Glutamatergic neuron (in vitro differentiated cells): ENCODE data around the gene CAMKV. TPM values are rescaled to one million over a fixed set of nuclear protein-coding genes. Genes with fewer than 3 reads are reported as not detected.
"Not testable (repeated sequence)": the region's sequence is repeated elsewhere in the genome, so short reads cannot be mapped to it uniquely, and the experiment has no call there.

Experiments
- DNase-seq: peaks from one replicate; pipeline ENCODE4 v3.0.0; 2022
- H3K27ac Mint-ChIP-seq: one replicate; pipeline ENCODE4 v1.8.0; 2020; ENCODE audit warnings: mild to moderate bottlenecking, mixed read lengths, inconsistent platforms; ENCODE audit not compliant: unreplicated experiment
- H3K27me3 Mint-ChIP-seq: one replicate; pipeline ENCODE4 v1.8.0; 2020; ENCODE audit warnings: mild to moderate bottlenecking, moderate library complexity, mixed read lengths, inconsistent platforms; ENCODE audit not compliant: unreplicated experiment
- H3K36me3 Mint-ChIP-seq: one replicate; pipeline ENCODE4 v1.8.0; 2020; ENCODE audit warnings: mild to moderate bottlenecking, mixed read lengths, inconsistent platforms; ENCODE audit not compliant: unreplicated experiment
- H3K4me1 Mint-ChIP-seq: one replicate; pipeline ENCODE4 v1.8.0; 2020; ENCODE audit warnings: mild to moderate bottlenecking, low read depth, mixed read lengths, inconsistent platforms; ENCODE audit not compliant: unreplicated experiment
- H3K4me3 Mint-ChIP-seq: one replicate; pipeline ENCODE4 v1.8.0; 2020; ENCODE audit warnings: mild to moderate bottlenecking, mixed read lengths, inconsistent platforms; ENCODE audit not compliant: unreplicated experiment
- H3K9me3 Mint-ChIP-seq: one replicate; pipeline ENCODE4 v1.8.0; 2020; ENCODE audit warnings: mild to moderate bottlenecking, moderate library complexity, mixed read lengths, inconsistent platforms; ENCODE audit not compliant: unreplicated experiment
- total RNA-seq: library from RNA; stranded (reverse); fragmentation: NEBNext Ultra II Directional; extraction: Animal tissue kit (Norgen Biotek cat#: 25700); gene quantifications from one replicate; pipeline ENCODE4 v1.2.1, GENCODE V29; 2021; ENCODE audit not compliant: unreplicated experiment
- TF ChIP-seq, protein P1 (sequence below): fragments of 200-600 bp; sonication (generic); IDR thresholded peaks from one replicate; pipeline ENCODE4 v1.5.0; 2021; ENCODE audit not compliant: partially characterized antibody, unreplicated experiment

CAMKV gene
- total RNA-seq, 1 donor from 2014 or later: 518 TPM

DNA sequence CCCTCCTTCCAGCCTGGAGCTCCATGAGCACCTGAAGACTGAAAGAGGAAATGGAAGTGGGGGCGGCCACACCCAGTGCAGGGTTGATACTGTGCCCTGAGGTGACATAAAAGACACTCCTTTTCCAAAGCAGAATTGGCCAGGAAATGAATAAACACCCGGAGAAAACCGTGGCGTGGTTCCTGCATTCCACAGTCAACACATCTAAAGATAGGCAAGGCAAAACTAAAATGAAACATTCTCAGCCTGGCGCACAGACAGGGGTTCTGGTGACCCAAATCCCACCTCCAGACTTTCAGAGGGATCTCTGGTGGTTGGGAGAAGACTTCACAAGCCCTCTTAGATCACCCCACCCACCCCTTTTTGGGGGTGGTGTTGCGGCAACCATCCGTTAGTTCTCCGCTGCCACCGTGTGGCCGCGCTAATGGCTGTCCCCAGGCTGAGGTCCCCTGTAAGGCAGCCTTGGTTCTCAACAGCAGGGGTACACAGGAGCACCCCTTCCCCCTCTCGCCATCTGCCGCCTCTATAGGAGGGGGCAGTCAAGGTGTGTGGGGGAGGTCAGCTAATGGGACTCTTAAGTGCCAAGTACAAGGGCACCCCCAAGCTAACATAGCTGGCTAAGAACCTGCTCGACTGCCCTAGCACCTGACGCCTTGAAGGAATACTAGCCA, 36.5 kb upstream of the CAMKV start:
- TF ChIP-seq, protein P1, sequence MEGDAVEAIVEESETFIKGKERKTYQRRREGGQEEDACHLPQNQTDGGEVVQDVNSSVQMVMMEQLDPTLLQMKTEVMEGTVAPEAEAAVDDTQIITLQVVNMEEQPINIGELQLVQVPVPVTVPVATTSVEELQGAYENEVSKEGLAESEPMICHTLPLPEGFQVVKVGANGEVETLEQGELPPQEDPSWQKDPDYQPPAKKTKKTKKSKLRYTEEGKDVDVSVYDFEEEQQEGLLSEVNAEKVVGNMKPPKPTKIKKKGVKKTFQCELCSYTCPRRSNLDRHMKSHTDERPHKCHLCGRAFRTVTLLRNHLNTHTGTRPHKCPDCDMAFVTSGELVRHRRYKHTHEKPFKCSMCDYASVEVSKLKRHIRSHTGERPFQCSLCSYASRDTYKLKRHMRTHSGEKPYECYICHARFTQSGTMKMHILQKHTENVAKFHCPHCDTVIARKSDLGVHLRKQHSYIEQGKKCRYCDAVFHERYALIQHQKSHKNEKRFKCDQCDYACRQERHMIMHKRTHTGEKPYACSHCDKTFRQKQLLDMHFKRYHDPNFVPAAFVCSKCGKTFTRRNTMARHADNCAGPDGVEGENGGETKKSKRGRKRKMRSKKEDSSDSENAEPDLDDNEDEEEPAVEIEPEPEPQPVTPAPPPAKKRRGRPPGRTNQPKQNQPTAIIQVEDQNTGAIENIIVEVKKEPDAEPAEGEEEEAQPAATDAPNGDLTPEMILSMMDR: peak; percentile 57
- Mint-ChIP-seq H3K27me3 (peaks cover 8% of the 10 kb centered on the region), H3K27ac (peak overlapping the region; percentile 38), H3K36me3 (no peaks in the 10 kb centered on the region), H3K9me3 (no peaks in the 10 kb centered on the region), H3K4me3 (peak overlapping the region; percentile 4), H3K4me1 (peaks cover 13% of the 10 kb centered on the region)
- peak; percentile 67 for DNase-seq

DNA sequence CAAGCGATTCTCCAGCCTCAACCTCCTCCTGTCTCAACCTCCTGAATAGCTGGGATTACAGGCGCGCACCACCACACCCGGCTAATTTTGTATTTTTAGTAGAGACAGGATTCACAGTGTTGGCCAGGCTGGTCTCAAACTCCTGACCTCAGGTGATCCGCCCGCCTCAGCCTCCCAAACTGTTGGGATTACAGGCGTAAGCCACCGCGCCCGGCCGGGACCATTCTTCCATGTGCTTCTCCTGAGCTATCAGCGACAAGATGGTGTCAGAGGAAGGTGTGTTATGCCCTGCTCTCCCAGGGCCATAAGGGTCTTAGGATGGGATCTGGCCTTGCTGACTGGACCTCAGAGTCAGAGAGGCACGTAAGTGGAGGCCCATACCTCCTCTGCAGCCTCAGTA, 34.7 kb upstream of the CAMKV start:
- not testable (repeated sequence) for H3K9me3 Mint-ChIP-seq, H3K4me3 Mint-ChIP-seq, H3K27ac Mint-ChIP-seq, H3K4me1 Mint-ChIP-seq, DNase-seq, H3K27me3 Mint-ChIP-seq, H3K36me3 Mint-ChIP-seq

DNA sequence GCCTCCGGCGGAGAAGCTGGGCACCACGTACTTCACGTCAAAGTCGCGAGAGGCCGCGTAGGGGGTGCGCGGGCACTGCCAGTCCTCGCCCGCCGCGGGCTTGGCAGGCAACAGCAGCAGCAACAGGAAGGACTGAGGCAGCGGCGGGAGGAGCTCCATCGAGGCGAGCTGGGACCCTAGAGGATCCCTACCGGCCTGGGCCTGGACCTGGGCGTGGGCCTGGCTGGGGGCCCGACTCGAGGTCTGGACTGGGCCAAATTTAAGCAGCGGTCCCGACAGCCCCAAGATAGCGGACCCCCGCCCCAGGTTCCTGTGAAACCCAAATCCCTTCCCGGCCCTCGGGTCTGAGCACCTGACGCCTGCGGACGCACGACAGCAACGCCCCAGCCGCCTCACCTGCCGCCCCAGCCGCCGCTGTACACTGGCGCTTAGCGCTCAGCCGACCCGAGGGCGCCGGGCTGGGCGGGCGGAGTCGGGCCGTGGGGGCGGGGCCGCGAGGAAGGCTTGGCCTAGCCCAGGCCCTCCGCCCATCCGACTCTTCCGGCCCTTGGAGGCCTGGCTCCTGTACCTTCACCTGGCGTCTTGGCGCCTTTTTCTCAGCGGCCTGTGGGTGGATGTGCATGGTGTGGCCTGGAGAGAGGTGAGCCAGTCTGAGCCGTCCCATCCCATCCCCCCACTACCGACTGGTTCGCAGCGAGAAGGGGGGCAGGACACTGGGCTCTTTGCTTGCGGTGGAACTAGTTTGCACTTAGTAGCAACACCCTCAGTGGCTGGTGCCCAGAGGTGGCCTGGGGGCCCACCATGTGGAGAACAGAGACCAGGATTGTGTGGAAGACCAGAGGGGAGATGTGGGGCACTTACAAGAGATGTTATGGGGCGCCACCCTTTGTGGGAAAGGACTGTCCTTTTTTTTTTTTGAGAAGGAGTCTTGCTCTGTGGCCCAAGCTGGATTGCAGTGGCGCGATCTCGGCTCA, 34.0 kb upstream of the CAMKV start, which contains the start of gene MST1R:
MST1R (minus strand) TSS at position 423 of the 974 bp plus-strand sequence; CDS start at position 159, 264 bp downstream.
- no peaks in the 10 kb centered on the region for H3K9me3 Mint-ChIP-seq
- H3K4me1 Mint-ChIP-seq: peaks cover 8% of the 10 kb centered on the region
- peak within 1 kb of the TSS; percentile 75 for H3K4me3 Mint-ChIP-seq
- no peaks in the 10 kb centered on the region for H3K36me3 Mint-ChIP-seq
- DNase-seq: peak; percentile 83
- peaks cover 3% of the 10 kb centered on the region for H3K27me3 Mint-ChIP-seq
- TF ChIP-seq, protein P1: no peak
- H3K27ac Mint-ChIP-seq: peak within 1 kb of the TSS; percentile 81

DNA sequence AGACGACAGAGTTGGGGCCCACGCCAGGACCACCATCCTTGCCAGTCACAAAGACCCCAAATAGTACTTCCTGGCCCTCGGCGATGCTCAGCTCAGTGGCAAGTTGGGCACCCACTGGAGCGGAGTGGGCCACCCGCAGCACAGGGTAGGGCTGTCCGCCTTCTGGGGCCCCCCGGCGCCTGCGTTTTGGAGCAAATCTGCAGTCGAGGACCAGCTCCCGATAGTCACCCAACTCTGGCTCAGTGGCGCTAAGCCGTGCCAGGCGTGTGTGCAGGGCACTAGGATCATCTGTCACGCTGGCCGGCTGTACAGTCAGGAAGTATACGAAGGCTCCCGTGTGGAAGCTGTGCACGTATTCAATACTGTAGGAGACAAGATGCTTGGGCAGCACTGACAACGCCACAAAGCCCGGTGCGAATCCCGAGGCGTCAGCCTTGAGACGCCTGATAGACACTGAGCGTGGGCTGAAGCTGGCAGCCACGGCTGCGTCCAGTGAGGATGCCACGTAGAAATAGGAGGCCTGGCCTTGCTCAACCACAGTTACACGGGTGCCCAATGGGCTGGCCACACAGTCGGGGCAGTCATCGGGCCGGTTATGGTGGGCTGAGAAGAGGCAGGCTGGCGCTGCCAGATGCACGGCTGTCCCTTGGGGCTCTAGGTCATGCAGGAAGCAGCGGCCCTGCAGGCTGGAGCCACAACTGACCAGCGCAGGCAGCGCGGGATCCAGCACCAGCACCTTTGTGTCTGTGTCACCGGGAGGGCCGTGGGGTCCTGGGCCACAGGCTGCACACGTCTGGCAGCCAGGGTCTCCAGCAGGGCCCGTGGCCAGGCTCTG, 33.0 kb upstream of the CAMKV start:
- H3K36me3 Mint-ChIP-seq: no peaks in the 10 kb centered on the region
- no peaks in the 10 kb centered on the region for H3K9me3 Mint-ChIP-seq
- H3K4me1 Mint-ChIP-seq: peaks cover 8% of the 10 kb centered on the region
- peaks cover 3% of the 10 kb centered on the region for H3K27me3 Mint-ChIP-seq
- DNase-seq: peak; percentile 64
- TF ChIP-seq, protein P1: no peak
- no peak overlapping the region for H3K27ac Mint-ChIP-seq
- peak overlapping the region; percentile 75 for H3K4me3 Mint-ChIP-seq
